Panc1 (cell line): Measurements from ENCODE around the gene HOMER2. TPM values are rescaled to one million over a fixed set of nuclear protein-coding genes. Genes with fewer than 3 reads are reported as not detected.

Source experiments
- ATAC-seq: fragments of 200-7000 bp; cut with Tn5 transposase; 2 replicates; pipeline ENCODE4 v1.9.1; 2020; ENCODE audit warnings: mild to moderate bottlenecking, moderate library complexity
- BruUV-seq: library from RNA; stranded (reverse); fragments of 400-500 nt; replicated peaks from 2 replicates; lab custom pipeline; 2021; lab: Mats Ljungman, UMichigan
- CTCF ChIA-PET: fragments of 300-600 bp; sonication (Branson Sonifier 250); formaldehyde crosslinking; loops from one replicate; lab custom pipeline; 2022; ENCODE audit warnings: antibody characterized with exemption; lab: Charles Lee
- POLR2A ChIA-PET: fragments of 300-600 bp; sonication (Branson Sonifier 250); formaldehyde crosslinking; loops from one replicate; lab custom pipeline; 2022; ENCODE audit warnings: antibody characterized with exemption; lab: Charles Lee
- DNase-seq: peaks from one replicate; pipeline ENCODE4 v3.0.0-alpha.2; 2010; ENCODE audit warnings: low read depth, low spot score
- H3K27ac ChIP-seq: 2 replicates; pipeline ENCODE4 v1.5.1; 2011; ENCODE audit warnings: mild to moderate bottlenecking, low read length, inconsistent platforms
- H3K27me3 ChIP-seq: fragments of 200-500 bp; sonication (Bioruptor generic); 2 replicates; pipeline ENCODE4 v1.6.0; 2014; ENCODE audit warnings: low read length, inconsistent platforms; ENCODE audit not compliant: control insufficient read depth, insufficient read depth
- H3K36me3 ChIP-seq: fragments of 200-500 bp; sonication (Bioruptor generic); 2 replicates; pipeline ENCODE4 v1.5.1; 2014; ENCODE audit warnings: inconsistent platforms, mild to moderate bottlenecking, low read length, moderate library complexity; ENCODE audit not compliant: control insufficient read depth, insufficient read depth
- H3K4me1 ChIP-seq: 2 replicates; pipeline ENCODE4 v1.5.1; 2011; ENCODE audit warnings: inconsistent platforms, mild to moderate bottlenecking, low read length, moderate library complexity; ENCODE audit not compliant: control insufficient read depth, insufficient read depth
- H3K4me3 ChIP-seq, 2 experiments: 2 replicates each; pipeline ENCODE4 v1.5.1; 2011 to 2012; ENCODE audit warnings: low read depth in 2 of 2, low read length in 2 of 2, mild to moderate bottlenecking in 2 of 2, inconsistent platforms in 1 of 2, moderate library complexity in 1 of 2
- H3K9me3 ChIP-seq: fragments of 200-500 bp; sonication (Bioruptor generic); 2 replicates; pipeline ENCODE4 v1.5.1; 2014; ENCODE audit warnings: low read depth, mild to moderate bottlenecking, inconsistent platforms, low read length, moderate library complexity; ENCODE audit not compliant: control insufficient read depth, insufficient read depth
- POLR2AphosphoS5 ChIP-seq: IDR thresholded peaks from 2 replicates; pipeline ENCODE4 v1.6.1; 2012; ENCODE audit warnings: mild to moderate bottlenecking, low read depth, low read length, moderate library complexity
- SIN3A ChIP-seq: IDR thresholded peaks from 2 replicates; pipeline ENCODE4 v1.6.1; 2012; ENCODE audit warnings: low read depth, mild to moderate bottlenecking, low read length, moderate library complexity, borderline replicate concordance; ENCODE audit not compliant: insufficient read depth
- TCF7L2 ChIP-seq: IDR thresholded peaks from 2 replicates; pipeline ENCODE4 v1.6.1; 2011; ENCODE audit warnings: mild to moderate bottlenecking, low read depth, low read length, inconsistent platforms
- in situ Hi-C: cut with HindIII; loops from 2 replicates; pipeline ENCODE4 v1.10.0; 2016; ENCODE audit warnings: low sequenced_read_pairs, low pct_unique_long_range_greater_than_20kb
- intact Hi-C: fragments of 100-400 bp; cut with micrococcal nuclease; formaldehyde crosslinking; loops from one replicate; pipeline ENCODE4 v1.10.0; 2022; ENCODE audit not compliant: unreplicated experiment
- total RNA-seq: library from RNA; stranded (reverse); gene quantifications from one replicate; pipeline ENCODE4 v1.2.1, GENCODE V29; 2021; ENCODE audit not compliant: unreplicated experiment
- TF ChIP-seq, protein P1 (sequence below), 2 experiments: IDR thresholded peaks; 2 replicates each; pipeline ENCODE4 v1.6.1; 2011 to 2012; ENCODE audit warnings: low read depth in 2 of 2, control low read depth in 1 of 2, low read length in 1 of 2, mild to moderate bottlenecking in 1 of 2, moderate library complexity in 1 of 2; ENCODE audit not compliant: insufficient read depth in 1 of 2
- TF ChIP-seq, protein P2 (sequence below): fragments of 450-650 bp; IDR thresholded peaks from 2 replicates; pipeline ENCODE4 v1.5.1; 2017; ENCODE audit warnings: mild to moderate bottlenecking

HOMER2 gene
- total RNA-seq, 1 experiment from 2014 or later, result 35.9 TPM

DNA sequence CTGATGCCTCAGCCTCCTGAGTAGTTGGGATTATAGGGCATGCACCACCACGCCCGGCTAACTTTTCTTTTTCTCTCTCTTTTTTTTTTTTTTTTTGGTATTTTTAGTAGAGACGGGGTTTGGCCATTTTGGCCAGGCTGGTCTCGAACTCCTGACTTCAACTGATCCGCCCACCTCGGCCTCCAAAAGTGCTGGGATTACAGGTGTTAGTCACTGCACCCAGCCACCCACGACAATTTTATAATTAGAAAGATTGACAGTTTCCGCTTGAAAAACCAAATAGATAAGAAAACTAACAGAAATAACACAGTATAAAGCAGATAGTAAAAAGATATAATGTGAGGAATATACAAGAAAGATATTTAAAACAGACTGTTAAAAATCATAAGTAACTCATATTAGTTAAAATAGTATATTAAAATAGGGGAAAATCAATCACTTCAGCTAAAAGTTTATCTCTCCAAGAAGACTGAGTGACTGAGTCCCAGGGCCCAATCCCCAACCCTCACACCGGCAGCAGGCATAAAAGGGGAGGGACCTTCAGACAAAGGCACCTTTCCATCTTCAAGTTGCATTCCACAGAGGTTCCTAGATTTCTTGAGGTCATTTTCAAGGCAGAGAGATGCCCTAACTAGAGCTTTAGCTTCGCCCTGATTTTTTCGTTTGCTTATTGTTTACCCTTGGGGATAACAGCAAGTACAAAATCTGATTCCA is 144.4 kb downstream of the HOMER2 start:
- intact Hi-C loops, result no loop called here
- H3K9me3 ChIP-seq, result no peaks in the 10 kb centered on the region
- in situ Hi-C loops, result no loop called here
- peak overlapping the region; percentile 92 for H3K27ac ChIP-seq
- H3K4me1 ChIP-seq, result peaks cover 4% of the 10 kb centered on the region; the same call in 1 of the 2 replicates
- ATAC-seq (no peak), DNase-seq (no peak)
- TF ChIP-seq SIN3A (0 out of 2 replicates have a peak, but pooled peaks have one; percentile 6), POLR2AphosphoS5 (no peak)
- H3K27me3 ChIP-seq, result no peaks in the 10 kb centered on the region; the same call in 1 of the 2 replicates
- no TSS peak for BruUV-seq
- H3K4me3 ChIP-seq, result peak overlapping the region; percentile 82 to 90
- POLR2A ChIA-PET, result interaction anchor here (1.2 kb wide), 1 partner anchor 272 kb away, joined by 5 read pairs; no protein-coding TSS in a partner anchor
- CTCF ChIA-PET, result no interaction called here
- H3K36me3 ChIP-seq, result peaks cover 2% of the 10 kb centered on the region; the same call in 1 of the 2 replicates

DNA sequence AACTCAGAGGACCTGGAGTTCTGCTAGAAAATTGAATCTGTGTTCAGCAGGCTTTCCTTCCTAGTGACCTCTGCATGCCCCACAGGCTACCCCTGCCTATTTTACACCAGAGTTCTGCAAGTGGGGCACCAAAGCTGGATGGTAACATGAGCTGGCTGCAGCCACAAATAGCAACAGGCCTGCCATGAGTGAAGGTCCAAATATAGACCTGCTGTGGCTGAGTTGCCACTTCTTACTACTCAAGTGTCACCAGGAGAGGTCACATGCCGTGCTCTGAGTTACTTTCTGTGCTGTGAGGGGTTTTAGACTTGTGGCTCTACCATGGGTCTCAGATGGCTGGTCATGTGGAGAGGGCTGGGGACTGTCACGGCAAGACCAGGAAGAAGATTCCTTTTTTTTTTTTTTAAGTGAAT is 146.5 kb downstream of the HOMER2 start, which contains the start of gene FSD2:
TSS of gene FSD2 (minus strand) at position 76 of the 413 bp plus-strand sequence. CDS start 18,679 bp downstream, outside the sequence.
- no peak for DNase-seq
- ChIA-PET CTCF (no interaction called here), POLR2A (no interaction called here)
- Histone ChIP-seq H3K27me3 (no peaks in the 10 kb centered on the region; the same call in 1 of the 2 replicates), H3K36me3 (peaks cover 2% of the 10 kb centered on the region; the same call in 1 of the 2 replicates), H3K4me1 (no peaks in the 10 kb centered on the region; the same call in 1 of the 2 replicates), H3K4me3 (no peak within 1 kb of the TSS), H3K27ac (no peak within 1 kb of the TSS), H3K9me3 (no peaks in the 10 kb centered on the region)
- TF ChIP-seq TCF7L2, result no peak
- no peak for TF ChIP-seq POLR2AphosphoS5
- TF ChIP-seq, protein P1, sequence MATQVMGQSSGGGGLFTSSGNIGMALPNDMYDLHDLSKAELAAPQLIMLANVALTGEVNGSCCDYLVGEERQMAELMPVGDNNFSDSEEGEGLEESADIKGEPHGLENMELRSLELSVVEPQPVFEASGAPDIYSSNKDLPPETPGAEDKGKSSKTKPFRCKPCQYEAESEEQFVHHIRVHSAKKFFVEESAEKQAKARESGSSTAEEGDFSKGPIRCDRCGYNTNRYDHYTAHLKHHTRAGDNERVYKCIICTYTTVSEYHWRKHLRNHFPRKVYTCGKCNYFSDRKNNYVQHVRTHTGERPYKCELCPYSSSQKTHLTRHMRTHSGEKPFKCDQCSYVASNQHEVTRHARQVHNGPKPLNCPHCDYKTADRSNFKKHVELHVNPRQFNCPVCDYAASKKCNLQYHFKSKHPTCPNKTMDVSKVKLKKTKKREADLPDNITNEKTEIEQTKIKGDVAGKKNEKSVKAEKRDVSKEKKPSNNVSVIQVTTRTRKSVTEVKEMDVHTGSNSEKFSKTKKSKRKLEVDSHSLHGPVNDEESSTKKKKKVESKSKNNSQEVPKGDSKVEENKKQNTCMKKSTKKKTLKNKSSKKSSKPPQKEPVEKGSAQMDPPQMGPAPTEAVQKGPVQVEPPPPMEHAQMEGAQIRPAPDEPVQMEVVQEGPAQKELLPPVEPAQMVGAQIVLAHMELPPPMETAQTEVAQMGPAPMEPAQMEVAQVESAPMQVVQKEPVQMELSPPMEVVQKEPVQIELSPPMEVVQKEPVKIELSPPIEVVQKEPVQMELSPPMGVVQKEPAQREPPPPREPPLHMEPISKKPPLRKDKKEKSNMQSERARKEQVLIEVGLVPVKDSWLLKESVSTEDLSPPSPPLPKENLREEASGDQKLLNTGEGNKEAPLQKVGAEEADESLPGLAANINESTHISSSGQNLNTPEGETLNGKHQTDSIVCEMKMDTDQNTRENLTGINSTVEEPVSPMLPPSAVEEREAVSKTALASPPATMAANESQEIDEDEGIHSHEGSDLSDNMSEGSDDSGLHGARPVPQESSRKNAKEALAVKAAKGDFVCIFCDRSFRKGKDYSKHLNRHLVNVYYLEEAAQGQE (IDR thresholded peaks at IDR 0.05; ENCODE audit: insufficient read depth in 1 of 2, low read depth in 2 of 2, low read length in 1 of 2), result no peak
- TF ChIP-seq, protein P2, sequence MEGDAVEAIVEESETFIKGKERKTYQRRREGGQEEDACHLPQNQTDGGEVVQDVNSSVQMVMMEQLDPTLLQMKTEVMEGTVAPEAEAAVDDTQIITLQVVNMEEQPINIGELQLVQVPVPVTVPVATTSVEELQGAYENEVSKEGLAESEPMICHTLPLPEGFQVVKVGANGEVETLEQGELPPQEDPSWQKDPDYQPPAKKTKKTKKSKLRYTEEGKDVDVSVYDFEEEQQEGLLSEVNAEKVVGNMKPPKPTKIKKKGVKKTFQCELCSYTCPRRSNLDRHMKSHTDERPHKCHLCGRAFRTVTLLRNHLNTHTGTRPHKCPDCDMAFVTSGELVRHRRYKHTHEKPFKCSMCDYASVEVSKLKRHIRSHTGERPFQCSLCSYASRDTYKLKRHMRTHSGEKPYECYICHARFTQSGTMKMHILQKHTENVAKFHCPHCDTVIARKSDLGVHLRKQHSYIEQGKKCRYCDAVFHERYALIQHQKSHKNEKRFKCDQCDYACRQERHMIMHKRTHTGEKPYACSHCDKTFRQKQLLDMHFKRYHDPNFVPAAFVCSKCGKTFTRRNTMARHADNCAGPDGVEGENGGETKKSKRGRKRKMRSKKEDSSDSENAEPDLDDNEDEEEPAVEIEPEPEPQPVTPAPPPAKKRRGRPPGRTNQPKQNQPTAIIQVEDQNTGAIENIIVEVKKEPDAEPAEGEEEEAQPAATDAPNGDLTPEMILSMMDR, result no peak
- TF ChIP-seq SIN3A, result no peak
- intact Hi-C loops, result no loop called here
- no peak for ATAC-seq
- in situ Hi-C loops, result no loop called here
- BruUV-seq, result no TSS peak
